ENCODE data around the gene GTF2F2. TPM values are rescaled to one million over a fixed set of nuclear protein-coding genes. Genes with fewer than 3 reads are reported as not detected.

Gene GTF2F2
- total RNA-seq (10 to 100 TPM; 15.5 to 16.5 TPM), polyA plus RNA-seq (ENCODE audit: insufficient read length in 6 of 6) (10 to 100 TPM; 22.9 to 26.7 (median 24.0) TPM)
- long read RNA-seq, donor 1, transcript GTF2F2-201 (8 exons, 2,239 nt) = major isoform, 8 of 19,619 reads
- long read RNA-seq, donor 1, partial matches to known transcripts = 18,772 of 19,619 reads
- long read RNA-seq, donor 1, other reads (novel, unspliced or antisense) = 839 of 19,619 reads
- long read RNA-seq, donor 2, transcript GTF2F2-201 (8 exons, 2,239 nt) = major isoform, 8 of 20,869 reads
- long read RNA-seq, donor 2, partial matches to known transcripts = 20,181 of 20,869 reads
- long read RNA-seq, donor 2, other reads (novel, unspliced or antisense) = 680 of 20,869 reads
- long read RNA-seq, donor 3, transcript GTF2F2-201 (8 exons, 2,239 nt) = major isoform, 10 of 13,394 reads
- long read RNA-seq, donor 3, partial matches to known transcripts = 12,856 of 13,394 reads
- long read RNA-seq, donor 3, other reads (novel, unspliced or antisense) = 528 of 13,394 reads
- long read RNA-seq, donor 4, transcript GTF2F2-201 (8 exons, 2,239 nt) = major isoform, 15 of 32 reads
- long read RNA-seq, donor 4, partial matches to known transcripts = 16 of 32 reads
- long read RNA-seq, donor 4, other reads (novel, unspliced or antisense) = 1 of 32 reads
- long read RNA-seq, donor 5, transcript GTF2F2-201 (8 exons, 2,239 nt) = major isoform, 5 of 16,638 reads
- long read RNA-seq, donor 5, partial matches to known transcripts = 15,850 of 16,638 reads
- long read RNA-seq, donor 5, other reads (novel, unspliced or antisense) = 783 of 16,638 reads
- long read RNA-seq, donor 6, transcript GTF2F2-201 (8 exons, 2,239 nt) = major isoform, 12 of 24,152 reads
- long read RNA-seq, donor 6, partial matches to known transcripts = 23,194 of 24,152 reads
- long read RNA-seq, donor 6, other reads (novel, unspliced or antisense) = 946 of 24,152 reads
- long read RNA-seq, donor 7, transcript GTF2F2-201 (8 exons, 2,239 nt) = major isoform, 5 of 5 reads
- long read RNA-seq, donor 7, partial matches to known transcripts = 0 of 5 reads
- long read RNA-seq, donor 7, other reads (novel, unspliced or antisense) = 0 of 5 reads
- long read RNA-seq, donor 8, transcript GTF2F2-201 (8 exons, 2,239 nt) = major isoform, 5 of 14,569 reads
- long read RNA-seq, donor 8, partial matches to known transcripts = 13,879 of 14,569 reads
- long read RNA-seq, donor 8, other reads (novel, unspliced or antisense) = 685 of 14,569 reads
- long read RNA-seq, donor 9 = 0 reads
- long read RNA-seq, donor 10, transcript GTF2F2-201 (8 exons, 2,239 nt) = major isoform, 10 of 14 reads
- long read RNA-seq, donor 10, partial matches to known transcripts = 3 of 14 reads
- long read RNA-seq, donor 10, other reads (novel, unspliced or antisense) = 1 of 14 reads
- long read RNA-seq, donor 11, transcript GTF2F2-201 (8 exons, 2,239 nt) = major isoform, 11 of 6,228 reads
- long read RNA-seq, donor 11, partial matches to known transcripts = 6,042 of 6,228 reads
- long read RNA-seq, donor 11, other reads (novel, unspliced or antisense) = 174 of 6,228 reads
- long read RNA-seq, donor 12, transcript GTF2F2-201 (8 exons, 2,239 nt) = major isoform, 12 of 22 reads
- long read RNA-seq, donor 12, partial matches to known transcripts = 10 of 22 reads
- long read RNA-seq, donor 12, other reads (novel, unspliced or antisense) = 0 of 22 reads

DNA sequence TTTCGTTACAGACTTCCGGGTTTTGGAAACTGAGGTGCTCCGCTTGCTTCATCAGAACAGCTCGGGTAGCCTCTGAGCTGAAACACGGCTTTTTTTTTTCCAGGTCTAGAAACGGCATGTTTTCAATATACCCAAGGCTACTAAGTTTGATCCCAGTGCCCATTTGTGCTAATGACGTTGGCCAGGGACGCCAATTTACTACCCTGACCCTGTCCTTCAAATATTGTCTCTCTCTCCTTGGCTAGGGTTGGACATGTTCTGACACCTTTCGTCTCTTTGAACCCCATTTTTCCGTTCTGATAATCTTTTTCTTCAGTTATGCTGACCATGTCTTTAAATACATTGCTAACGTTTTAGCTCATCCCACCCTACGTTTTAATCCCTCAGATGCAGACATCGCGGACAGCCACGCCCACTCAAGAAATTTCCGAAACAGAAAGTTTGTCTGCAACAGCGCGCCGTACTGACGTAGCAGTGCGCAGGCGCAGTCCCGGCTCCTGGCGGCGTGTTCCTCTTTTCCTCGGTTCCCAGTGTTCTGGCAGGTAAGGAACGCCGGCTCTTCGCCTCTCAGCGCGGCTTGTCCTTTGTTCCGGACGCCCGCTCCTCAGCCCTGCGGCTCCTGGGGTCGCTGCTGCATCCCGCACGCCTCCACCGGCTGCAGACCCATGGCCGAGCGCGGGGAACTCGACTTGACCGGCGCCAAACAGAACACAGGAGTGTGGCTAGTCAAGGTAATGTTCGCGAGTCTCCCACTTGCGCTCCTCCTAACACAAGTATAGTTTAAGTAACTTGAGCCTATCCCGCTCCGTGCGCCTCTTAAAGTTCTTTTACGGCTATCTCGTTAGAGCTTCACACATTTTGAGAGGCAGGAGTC is at the start of gene GTF2F2:
Gene GTF2F2, plus strand, starts transcription at position 520 of the 874 bp plus-strand sequence. Its CDS starts 146 bp downstream, at position 666.
- ATAC-seq = peak; percentile 92
- TF ChIP-seq, protein P1, sequence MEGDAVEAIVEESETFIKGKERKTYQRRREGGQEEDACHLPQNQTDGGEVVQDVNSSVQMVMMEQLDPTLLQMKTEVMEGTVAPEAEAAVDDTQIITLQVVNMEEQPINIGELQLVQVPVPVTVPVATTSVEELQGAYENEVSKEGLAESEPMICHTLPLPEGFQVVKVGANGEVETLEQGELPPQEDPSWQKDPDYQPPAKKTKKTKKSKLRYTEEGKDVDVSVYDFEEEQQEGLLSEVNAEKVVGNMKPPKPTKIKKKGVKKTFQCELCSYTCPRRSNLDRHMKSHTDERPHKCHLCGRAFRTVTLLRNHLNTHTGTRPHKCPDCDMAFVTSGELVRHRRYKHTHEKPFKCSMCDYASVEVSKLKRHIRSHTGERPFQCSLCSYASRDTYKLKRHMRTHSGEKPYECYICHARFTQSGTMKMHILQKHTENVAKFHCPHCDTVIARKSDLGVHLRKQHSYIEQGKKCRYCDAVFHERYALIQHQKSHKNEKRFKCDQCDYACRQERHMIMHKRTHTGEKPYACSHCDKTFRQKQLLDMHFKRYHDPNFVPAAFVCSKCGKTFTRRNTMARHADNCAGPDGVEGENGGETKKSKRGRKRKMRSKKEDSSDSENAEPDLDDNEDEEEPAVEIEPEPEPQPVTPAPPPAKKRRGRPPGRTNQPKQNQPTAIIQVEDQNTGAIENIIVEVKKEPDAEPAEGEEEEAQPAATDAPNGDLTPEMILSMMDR (IDR thresholded peaks at IDR 0.05) = no peak
- peak within 1 kb of the TSS; percentile 77 to 87 for H3K27ac ChIP-seq
- no peaks in the 10 kb centered on the region for H3K36me3 ChIP-seq
- H3K4me1 ChIP-seq = peaks cover 7 to 30% of the 10 kb centered on the region in 2 donors
- H3K27me3 ChIP-seq = no peaks in the 10 kb centered on the region
- H3K9me3 ChIP-seq = no peaks in the 10 kb centered on the region
- intact Hi-C loops (cut with DNase I) = no loop called here
- peak within 1 kb of the TSS; percentile 84 to 92 for H3K4me3 ChIP-seq
- DNase-seq = peak; percentile 90 to 96 (median 93)

GRCh38 chr13:45073809-45074208 is 46.5 kb upstream of the GTF2F2 start:
- no peaks in the 10 kb centered on the region for H3K9me3 ChIP-seq
- TF ChIP-seq, protein P1 (IDR thresholded peaks at IDR 0.05) = no peak
- DNase-seq = no peak
- H3K4me1 ChIP-seq = no peaks in the 10 kb centered on the region
- H3K4me3 ChIP-seq = no peak overlapping the region
- no peak for ATAC-seq
- H3K36me3 ChIP-seq = no peaks in the 10 kb centered on the region
- intact Hi-C loops (cut with DNase I) = no loop called here
- no peaks in the 10 kb centered on the region for H3K27me3 ChIP-seq
- H3K27ac ChIP-seq = no peak overlapping the region

DNA sequence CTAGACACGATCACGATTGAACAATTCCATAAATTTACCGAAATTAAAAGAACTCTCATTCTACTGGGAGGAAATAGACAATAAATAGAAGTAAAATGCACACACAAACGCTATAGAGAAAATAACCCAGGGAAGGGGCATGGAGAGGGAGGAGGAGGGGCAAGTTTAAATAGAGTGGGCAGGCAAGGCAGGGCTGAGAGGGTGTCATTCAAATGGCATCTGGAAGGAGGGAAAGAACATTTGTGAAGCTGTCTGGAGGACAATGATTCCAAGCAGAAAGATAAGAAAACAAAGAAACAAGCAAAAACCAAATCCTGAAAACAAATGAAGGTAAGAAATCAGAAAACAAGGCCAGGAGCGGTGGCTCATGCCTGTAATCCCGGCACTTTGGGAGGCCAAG is 45.6 kb upstream of the GTF2F2 start:
- H3K4me3 ChIP-seq = no peak overlapping the region
- intact Hi-C loops (cut with DNase I) = no loop called here
- no peaks in the 10 kb centered on the region for H3K4me1 ChIP-seq
- TF ChIP-seq, protein P1 (IDR thresholded peaks at IDR 0.05) = no peak
- H3K9me3 ChIP-seq = no peaks in the 10 kb centered on the region
- no peaks in the 10 kb centered on the region for H3K36me3 ChIP-seq
- H3K27me3 ChIP-seq = no peaks in the 10 kb centered on the region
- no peak overlapping the region for H3K27ac ChIP-seq
- ATAC-seq (no peak), DNase-seq (no peak)

GRCh38 chr13:45078003-45078402 is 42.3 kb upstream of the GTF2F2 start:
- Histone ChIP-seq H3K27me3 (no peaks in the 10 kb centered on the region), H3K9me3 (no peaks in the 10 kb centered on the region), H3K4me3 (no peak overlapping the region), H3K27ac (no peak overlapping the region), H3K4me1 (no peaks in the 10 kb centered on the region), H3K36me3 (no peaks in the 10 kb centered on the region)
- ATAC-seq (no peak), DNase-seq (no peak)
- TF ChIP-seq, protein P1 (IDR thresholded peaks at IDR 0.05) = no peak
- intact Hi-C loops (cut with DNase I) = no loop called here

Measured in left lung (tissue), 14 donors.